Posterior vena cava (tissue), 2 donors: ENCODE data around the gene FAM89B. TPM values are rescaled to one million over a fixed set of nuclear protein-coding genes. Genes with fewer than 3 reads are reported as not detected.

Experiments used
- DNase-seq: peaks from one replicate; pipeline ENCODE4 v3.0.0-alpha.2; 2020; ENCODE audit warnings: low spot score
- intact Hi-C, 2 donors: fragments of 100-400 bp; cut with DNase I; formaldehyde crosslinking; loops; one replicate each; pipeline versions ENCODE4 v1.14.1 to v1.14.2; 2022 to 2023
- total RNA-seq, 2 donors: library from RNA; stranded (reverse); fragmentation: NEBNext Ultra II Directional; extraction: Animal tissue kit (Norgen Biotek cat#: 25700); gene quantifications; one replicate each; pipeline ENCODE4 v1.2.1, GENCODE V29; 2021
- donor health status: DM: yes; HTN: yes; CAD: no.
- donor health status: DM: yes; HTN: yes; CAD: no.

Gene FAM89B
- total RNA-seq, 2 donors from 2014 or later: 43.3 to 53.0 TPM

DNA sequence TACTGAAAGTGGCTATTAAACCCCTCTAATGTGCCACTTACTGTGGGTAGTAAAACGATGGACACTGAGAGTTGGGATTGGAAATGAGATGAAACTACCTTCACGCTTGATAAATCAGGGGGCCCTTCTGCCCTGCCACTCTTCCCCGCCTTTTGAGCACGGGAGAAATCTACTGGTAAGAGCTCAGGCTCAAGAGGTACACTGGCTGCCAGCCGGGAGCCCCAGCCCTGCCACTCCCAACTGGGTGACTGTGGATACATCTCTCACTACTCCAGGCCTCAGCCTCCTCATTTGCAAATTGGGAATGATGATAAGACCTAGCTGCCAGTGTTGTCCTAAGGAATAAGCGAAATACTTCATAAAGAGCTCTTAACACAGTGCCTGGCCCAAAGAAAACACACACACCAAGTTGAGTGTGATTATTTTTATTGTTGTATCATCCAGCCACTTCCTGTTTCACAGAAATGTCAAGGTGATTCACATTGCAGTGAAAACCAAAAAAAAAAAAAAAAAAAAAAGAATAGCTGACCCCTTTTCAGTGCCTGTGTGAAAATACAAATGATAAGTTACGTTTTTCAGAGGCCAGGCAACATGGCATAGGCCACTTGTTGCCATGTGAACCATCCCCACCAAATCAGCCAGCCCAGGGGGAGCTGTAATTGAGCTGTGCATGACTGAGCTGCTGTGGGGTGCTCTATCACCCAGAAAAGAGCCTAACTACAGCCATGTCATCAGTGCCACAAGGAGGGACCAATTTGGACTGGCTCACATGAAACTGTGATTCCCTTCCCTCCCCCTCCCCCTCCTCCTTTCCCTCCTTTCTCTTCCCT is 6.5 kb upstream of the FAM89B start:
- DNase-seq: no peak
- intact Hi-C loops: no loop called here

DNA sequence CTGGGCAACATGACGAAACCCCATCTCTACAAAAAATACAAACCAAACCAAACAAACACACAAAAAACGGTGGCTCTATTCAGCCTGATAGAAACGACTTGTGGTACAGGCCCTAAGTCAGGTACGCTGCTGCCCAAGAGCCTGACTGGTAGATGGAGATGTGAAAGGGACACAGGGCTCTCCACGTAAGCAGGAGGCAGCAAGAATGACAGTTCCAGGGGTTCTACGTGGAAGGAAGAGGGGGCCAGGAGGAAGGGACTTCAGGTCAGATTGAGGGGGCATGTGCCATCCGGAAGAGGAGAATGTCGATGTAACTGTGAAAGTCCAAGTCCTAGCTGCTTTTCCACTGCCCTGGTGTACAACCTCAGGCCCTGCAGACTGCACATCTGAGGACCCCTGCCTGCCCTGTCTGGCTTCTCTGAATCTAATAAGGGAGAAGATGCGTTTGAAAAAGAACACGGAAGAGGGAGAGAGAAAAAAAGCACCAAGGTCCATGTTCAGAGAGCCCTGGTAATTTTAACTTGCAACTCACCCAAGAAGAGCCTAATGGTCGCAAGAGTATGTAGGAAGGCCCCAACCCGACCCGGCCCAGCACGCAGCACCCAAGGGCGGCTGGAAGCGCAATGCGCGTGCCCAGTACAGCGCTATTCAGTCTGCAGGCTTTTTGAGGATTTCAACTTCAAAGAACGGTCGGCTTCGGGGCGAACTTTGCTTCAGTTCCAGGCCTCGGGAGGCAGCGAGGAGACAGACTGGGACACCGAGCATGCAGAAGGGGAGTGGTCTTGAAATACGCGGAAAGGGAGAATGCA is 3.0 kb upstream of the FAM89B start:
- DNase-seq: no peak
- intact Hi-C loops: no loop called here

DNA sequence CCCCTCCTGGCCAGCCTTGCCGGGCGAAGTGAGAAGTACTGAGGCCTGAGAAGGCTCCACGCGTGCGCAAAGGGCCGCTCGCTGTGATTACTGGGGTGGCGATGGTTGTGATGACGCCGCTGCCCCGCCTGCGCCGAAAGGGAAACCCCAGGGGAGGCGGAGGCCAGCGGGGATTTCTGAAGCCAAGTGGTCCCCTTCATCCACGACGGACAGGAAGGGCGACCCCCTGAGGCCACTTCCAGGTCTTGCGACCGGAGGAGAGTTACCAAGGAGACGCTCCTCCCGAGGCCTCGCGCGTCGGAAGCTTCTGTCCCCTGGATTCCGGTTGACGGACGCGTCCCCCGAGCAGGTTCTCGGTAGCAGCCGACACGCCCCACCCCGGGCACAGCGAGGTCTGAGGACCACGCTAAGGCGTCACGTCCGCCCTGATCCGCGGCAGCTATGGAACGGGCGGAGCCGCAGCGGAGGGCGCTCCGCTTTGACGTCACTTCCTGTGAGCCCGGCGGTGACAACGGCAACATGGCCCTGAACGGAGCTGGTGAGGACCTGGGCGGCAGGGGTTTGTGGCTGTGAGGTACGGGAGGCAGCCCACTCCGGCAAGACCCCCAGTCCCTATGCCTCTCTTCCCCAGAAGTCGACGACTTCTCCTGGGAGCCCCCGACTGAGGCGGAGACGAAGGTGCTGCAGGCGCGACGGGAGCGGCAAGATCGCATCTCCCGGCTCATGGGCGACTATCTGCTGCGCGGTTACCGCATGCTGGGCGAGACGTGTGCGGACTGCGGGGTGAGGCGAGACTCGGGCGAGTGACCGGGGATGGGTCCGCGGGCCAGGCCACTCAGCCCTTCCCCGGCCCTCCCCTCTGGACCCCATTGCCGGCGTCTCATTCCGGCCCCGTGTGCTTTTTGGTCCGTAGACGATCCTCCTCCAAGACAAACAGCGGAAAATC is 2.1 kb upstream of the FAM89B start, which contains the start of gene ZNRD2:
Gene ZNRD2 (plus strand): TSS at position 505 of the 946 bp plus-strand sequence. CDS start 15 bp downstream, at position 520.
- intact Hi-C loops: no loop called here

DNA sequence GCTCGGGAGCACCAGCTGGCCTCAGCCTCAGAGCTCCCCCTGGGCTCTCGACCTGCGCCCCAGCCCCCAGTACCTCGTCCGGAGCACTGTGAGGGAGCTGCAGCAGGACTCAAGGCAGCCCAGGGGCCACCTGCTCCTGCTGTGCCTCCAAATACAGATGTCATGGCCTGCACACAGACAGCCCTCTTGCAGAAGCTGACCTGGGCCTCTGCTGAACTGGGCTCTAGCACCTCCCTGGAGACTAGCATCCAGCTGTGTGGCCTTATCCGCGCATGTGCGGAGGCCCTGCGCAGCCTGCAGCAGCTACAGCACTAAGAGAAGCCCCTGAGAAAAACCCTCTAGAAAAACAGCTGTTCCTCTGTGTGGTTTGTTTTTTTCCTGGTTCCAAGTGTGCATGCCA is 918 bp upstream of the FAM89B start:
- DNase-seq: no peak
- intact Hi-C loops: no loop called here

More for the DNA sequence above, 2.1 kb upstream of the FAM89B start, which contains the start of gene ZNRD2:
- DNase-seq: peak; percentile 100

DNA sequence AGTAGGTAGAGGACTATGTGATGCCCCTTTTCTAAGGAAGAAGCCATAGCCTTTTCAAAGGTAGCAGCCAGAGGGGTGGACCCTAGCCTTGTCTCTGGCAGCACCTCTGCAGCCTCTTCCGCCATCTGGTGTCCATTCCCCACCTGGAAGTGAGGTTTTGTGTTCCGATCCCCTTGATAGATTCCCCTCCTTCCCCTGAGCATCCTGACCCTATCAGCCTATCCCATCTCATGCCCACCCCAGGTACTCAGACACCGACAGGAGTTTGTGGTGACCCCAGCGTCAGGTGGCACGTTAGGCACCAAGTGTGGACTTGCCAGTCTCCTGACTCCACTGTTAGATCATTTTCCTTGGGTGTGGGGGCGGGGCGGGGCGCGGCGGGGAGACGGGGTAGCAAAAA is 398 bp upstream of the FAM89B start:
- intact Hi-C loops: no loop called here

DNA sequence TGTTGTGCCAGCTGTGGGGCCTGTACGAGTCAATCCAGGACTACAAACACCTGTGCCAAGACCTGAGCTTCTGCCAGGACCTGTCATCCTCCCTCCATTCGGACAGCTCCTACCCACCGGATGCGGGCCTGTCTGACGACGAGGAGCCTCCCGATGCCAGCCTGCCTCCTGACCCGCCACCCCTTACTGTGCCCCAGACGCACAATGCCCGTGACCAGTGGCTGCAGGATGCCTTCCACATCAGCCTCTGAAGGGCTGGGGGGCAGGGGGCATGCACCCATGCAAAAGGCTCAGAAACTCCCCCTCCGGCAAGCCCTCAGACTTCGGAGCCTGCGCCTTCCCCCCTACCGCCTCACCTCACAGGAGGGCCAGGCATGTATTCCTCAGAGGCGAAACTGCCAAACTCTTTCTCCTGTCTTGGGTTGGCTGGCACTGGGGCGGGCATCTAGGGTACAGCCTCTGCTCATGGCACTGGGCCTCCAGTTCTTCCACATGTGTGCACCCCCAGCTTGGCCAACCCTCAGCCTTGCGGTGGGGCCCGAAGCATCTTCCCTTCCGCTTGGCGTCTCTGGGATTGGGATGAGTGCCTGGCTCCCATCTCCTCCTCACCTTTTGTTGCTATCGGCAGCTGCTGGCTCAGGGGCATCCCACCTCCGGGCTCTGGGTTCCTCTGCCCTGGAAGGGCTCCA is 1.2 kb downstream of the FAM89B start:
- no peak for DNase-seq
- intact Hi-C loops: no loop called here

More for the DNA sequence above, 398 bp upstream of the FAM89B start:
- DNase-seq: no peak

DNA sequence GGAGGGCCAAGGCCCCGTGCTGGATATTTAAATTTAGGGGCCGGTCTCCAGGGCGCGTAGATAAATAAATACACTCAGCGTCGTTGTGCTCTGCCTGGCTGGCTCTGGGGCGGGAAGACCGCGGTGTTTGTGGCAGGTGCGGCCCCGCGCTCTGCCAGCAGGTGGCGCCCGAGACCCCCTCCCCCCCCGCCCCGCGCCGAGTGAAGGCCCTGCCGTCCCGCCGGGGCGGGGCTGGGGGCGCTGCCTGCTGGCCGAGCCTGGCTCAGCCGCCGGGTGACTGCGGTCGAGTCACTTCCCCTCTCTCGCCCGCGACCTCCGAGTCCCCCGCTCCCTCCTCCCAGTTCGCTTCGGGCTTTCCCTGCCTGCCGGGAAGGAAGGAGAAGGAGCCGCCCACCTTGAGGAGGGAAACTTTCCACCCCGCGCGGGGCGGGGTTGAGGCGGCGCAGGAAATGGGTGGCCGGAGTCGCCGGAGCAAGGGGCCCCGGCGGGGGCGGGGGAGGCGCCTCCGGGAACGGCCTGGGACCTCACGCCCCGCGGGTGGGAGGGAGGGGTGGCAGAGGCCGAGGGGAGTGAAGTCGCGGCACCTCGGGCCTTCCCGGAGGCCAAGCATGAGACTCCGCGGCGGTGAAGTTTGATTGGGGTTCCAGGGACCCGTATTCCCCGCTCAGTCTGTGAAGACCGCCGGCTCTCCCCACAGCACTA is 1.9 kb downstream of the FAM89B start:
- peak; percentile 98 for DNase-seq
- intact Hi-C loops: no loop called here

DNA sequence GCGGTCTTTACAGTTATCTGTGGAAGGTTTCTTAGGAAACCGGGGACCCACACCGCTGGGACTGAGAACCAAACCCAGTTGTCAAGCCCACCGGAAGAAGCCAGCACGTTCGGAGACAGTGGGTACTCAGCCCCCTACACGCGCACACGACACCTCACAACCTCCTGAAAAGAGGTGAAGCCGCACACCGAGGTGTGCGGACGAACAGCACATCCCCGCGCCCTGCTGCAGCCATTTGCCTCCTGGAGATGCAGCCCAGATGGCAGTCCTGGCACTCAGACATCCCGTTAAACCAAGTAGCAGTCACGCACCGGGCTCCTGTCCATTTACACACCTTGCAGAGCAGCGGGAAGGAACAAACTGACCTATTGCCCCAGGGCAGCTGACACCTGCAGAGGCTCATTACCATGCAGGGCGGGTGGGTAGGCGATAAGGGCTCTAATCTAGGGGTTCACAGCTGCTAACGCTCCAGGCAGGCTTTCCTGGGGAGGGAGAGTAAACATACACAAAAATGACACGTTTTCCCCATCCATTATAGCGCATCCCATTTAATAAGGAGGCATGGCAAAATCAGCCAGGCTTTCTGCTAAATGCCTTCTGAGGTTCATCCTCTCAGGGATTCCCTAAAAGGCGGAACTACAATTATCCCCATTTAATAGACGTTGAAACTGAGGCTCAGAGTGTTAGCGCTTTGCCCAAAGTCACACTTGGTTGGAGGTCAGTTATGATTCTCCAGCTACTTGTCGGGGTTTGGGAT is 2.7 kb downstream of the FAM89B start:
- intact Hi-C loops: loop anchor here in 1 of 2 donors (5.0 kb wide), 1 partner anchor 37 kb away; the partner anchor contains the start of gene MAP3K11
- peak; percentile 82 for DNase-seq

DNA sequence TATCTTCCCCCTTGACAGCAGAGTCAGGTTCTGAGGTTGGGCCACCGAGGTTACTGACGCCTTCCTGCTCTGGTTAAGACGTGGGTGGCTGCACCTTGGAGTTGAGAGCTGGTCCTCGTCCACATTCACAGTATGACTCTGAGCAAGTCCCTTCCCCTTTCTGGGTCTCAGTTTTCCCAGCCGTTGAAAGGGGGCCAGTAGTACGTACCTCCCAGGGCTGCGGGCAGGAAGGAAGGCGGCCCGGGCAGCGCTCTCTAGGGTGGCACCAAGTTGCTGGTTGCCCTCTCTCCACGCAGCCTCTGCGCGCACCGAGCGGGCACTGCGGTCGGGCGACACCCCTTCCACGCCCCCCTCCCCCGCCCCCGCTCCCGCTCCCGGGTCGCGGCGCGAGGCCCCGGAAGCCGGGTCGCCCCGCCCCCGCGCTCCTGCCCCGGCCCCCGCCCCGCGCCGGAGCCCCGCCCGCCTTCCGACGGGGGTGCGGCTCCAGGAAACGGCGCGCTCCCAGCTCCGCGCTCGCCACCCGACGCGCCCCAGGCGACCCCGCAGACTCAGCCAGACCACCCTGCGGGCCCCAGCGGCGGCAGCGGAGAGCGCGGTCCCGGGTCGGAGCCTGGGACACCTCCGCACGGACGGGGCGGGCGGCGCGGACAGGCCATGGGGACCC is 3.4 kb downstream of the FAM89B start, which contains the start of gene EHBP1L1:
Gene EHBP1L1 (plus strand): TSS at position 486 of the 664 bp plus-strand sequence. CDS start 250 bp downstream, outside the sequence.
- DNase-seq: peak; percentile 89

DNA sequence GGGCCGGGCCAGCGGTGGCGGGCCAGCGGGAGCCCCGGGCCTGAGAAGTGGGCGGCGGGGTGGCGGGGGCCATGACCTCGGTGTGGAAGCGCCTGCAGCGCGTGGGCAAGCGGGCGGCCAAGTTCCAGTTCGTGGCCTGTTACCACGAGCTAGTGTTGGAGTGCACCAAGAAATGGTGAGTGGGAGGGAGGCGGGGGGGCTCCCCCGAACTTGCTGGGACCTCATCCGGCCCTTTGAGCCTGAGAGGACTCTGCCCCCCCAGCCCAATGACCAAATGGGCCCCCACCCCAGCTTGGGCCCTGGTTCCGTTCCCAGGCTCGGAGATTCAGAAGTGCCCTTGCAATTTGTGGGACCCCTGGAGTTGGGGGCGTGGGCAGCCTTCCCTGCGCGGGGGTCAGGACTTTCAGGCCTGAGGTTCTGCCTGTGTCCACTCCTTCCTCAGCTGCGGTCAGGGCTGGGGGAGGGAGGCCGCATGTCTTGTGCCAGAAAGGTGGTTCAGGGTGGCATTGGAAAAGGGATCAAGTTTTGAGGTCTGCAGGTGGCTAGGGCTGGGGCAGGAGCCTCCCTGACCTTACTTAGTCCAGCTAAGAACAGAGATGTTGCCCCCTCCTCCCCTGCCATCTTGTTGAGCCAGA is 4.0 kb downstream of the FAM89B start:
- DNase-seq: peak; percentile 86

More for the DNA sequence above, 3.4 kb downstream of the FAM89B start, which contains the start of gene EHBP1L1:
- intact Hi-C loops: loop anchor here in 1 of 2 donors (5.0 kb wide), 1 partner anchor 37 kb away; the partner anchor contains the start of gene MAP3K11

DNA sequence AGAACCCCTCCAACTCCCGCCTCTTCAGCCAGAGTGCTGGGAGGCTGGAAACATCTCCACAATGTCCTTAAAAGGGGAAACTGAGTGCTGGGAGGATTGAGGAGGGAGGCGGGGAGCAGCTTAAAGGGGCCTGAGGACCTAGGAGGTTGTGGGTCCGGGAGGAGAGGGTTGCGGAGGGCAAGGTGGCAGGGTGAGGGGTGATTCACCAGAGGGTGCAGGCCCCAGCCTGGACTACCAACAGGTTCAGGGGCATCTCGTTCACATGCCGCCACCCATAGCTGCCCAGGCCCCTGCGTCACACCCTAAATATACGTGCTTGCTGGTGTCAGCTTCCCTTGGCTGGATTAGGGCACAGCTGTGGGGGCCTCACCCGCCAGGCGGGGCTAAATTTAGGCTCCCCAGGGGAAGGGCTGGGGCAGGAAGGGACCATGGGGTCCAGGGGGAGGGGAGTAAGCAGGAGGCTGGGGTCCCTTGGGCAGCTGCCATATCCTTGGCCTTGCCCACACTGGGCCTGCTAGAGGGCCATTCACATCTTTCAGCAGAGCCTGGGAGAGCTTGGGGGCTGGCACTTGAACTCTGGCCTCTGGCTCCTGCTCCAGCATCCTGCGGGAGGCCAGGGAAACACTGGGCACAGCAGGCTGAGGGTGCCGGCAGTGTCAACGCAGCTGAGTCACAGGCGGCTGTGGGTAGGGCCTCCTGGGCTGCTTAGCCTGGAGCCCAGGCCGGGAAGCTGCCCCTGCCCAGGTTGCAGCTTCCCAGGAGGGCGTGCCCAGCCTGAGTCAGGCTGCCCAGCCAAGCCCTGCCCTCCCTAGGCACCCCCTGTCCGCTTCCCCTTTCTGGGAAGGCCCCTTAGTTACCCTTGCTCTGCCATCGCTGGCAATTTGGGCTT is 4.8 kb downstream of the FAM89B start:
- peak; percentile 94 for DNase-seq
- intact Hi-C loops: loop anchor here in 1 of 2 donors (5.0 kb wide), 1 partner anchor 35 kb away; the partner anchor contains the start of gene MAP3K11

More for the DNA sequence above, 4.0 kb downstream of the FAM89B start:
- intact Hi-C loops: loop anchor here in 1 of 2 donors (5.0 kb wide), 1 partner anchor 36 kb away; the partner anchor contains the start of gene MAP3K11

DNA sequence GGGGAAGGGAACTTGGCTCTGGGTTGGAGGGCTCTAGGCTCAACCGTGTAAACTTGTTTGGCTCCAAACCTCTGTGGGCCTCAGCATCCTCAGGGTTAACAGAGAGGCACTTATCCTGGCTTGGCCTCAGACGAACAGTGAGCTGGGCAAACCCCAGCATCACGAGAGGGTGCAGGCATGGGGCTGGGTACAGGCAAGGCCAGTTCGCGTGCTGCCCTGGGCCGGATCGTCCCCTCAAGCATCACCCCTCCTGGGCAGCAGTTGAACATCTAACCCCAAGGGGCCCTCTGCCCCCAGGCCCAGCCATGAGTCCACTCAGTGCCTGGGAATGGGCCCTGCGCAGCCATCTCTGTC is 5.4 kb downstream of the FAM89B start:
- intact Hi-C loops: loop anchor here (2.0 to 5.0 kb wide), 2 partner anchors 35 to 37 kb away; partner anchors contain the start of genes MAP3K11 (in 2 of the 2) and PCNX3 (in 1 of the 2)

DNA sequence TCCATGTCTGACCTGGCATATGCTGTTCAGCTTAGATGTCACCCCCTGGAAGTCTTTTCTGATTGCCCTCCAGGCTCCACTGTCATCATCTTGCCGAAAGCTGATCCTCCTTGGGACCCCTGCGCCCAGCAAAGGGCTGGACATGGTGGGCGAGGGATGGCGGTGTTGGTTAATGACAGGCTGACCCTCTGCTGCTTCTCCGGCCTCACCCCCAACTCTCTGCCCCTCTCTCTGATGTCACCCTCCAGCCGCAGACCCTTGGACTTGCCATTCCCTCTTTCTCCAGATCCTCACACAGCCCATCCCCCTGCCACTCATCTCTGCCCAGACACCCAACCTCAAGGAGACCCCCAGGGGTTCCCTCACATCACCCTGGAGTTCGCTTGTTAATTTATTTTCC is 5.8 kb downstream of the FAM89B start:
- intact Hi-C loops: loop anchor here (2.0 to 5.0 kb wide), 2 partner anchors 34 to 37 kb away; partner anchors contain the start of genes MAP3K11 (in 2 of the 2) and PCNX3 (in 1 of the 2)
- DNase-seq: no peak

More for the DNA sequence above, 5.4 kb downstream of the FAM89B start:
- DNase-seq: peak; percentile 81

DNA sequence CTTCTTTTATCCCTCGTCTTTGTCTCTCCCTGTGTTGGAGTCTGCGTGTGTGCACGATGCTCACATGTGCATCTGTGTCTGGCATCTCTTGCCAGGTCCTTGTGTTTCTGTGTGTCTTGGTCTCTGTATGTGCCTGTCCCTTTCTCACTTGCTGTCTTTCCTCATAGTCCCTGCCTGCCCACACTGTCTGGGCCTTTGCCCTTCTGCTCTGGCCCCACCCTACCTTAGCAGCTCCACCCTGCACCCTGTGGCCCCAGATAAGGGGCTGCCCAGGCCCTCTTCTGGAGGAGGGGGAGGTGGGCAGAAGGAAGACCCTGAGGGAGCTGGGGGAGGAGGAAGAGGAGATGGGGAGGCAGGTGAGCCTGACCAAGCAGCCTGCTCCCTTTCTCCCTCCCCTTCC is 6.3 kb downstream of the FAM89B start:
- intact Hi-C loops: loop anchor here (2.0 to 5.0 kb wide), 2 partner anchors 34 to 36 kb away; partner anchors contain the start of genes MAP3K11 (in 2 of the 2) and PCNX3 (in 1 of the 2)
- DNase-seq: no peak
